HG03457 (cell line): ENCODE measurements around the gene SCTR.

Source experiments
- ATAC-seq: cut with Tn5 transposase; IDR thresholded peaks from one replicate; pipeline ENCODE4 v1.9.1; 2021; ENCODE audit warnings: moderate number of reproducible peaks; ENCODE audit not compliant: unreplicated experiment

The SCTR gene

DNA sequence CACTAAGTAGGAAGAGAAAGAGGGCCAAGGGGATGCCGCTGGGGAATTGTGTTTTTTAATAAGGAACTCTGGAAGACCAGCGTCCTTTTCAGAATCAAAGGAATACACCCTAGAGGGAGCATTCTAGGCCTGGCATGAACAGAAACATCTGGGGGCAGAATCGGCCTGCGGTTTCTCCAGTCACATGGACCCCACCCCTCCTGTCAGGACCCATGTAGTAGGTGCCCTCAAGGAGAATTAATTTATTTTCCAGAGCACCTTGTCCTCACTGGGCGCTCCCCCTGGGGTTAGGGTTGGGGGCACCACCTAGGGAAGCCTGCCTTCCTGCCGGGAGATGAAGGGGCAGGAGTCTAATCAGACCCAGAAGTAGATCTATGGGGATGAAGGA is 48.4 kb downstream of the SCTR start:
- ATAC-seq, result no peak

- ATAC-seq, result no peak
Observed at GRCh38 chr2:119475225-119475856, 48.9 kb downstream of the SCTR start.

DNA sequence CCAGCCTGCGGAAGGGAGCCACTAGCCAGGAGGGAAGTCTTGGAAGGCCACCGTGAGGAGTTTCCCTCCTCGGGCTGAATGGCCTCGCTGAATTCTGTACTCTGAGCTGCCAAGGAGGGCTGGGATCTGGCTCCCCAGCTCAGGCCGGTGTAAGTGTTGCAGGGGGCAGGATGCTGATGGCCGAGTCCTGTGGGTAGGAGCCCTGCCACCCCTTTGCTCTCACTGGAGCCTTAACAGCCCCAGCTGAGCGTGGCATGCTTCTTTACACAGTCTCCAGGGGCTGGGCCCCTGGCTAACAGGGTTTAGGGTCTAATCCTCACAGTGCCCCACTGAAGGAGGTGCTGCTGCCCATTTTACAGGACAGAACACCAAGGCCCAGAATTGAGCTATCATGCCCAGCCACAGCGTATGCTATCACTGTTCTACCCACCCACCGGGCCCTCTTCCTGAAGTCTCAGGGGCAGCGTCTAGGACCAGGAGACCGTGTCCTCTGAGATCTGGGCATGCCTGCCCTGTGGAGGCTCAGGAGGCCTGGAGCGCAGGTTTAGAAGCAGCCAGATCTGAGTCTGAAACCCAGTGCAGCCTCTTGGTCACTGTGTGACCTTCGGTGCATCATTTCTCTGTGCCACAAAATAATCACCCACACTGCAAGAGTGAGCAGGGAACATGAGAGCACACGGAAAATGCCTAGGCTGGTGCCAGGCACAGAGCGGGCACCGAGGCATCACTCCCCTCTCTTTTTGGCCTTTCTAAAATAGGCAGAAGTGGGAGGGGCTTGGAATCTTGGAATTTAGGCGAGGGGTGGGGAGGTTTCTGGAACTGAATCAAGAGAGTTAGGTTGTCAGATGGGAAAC is 49.7 kb downstream of the SCTR start:
- ATAC-seq, result no peak

GRCh38 chr2:119473621-119474370 is 50.5 kb downstream of the SCTR start:
- ATAC-seq, result no peak

DNA sequence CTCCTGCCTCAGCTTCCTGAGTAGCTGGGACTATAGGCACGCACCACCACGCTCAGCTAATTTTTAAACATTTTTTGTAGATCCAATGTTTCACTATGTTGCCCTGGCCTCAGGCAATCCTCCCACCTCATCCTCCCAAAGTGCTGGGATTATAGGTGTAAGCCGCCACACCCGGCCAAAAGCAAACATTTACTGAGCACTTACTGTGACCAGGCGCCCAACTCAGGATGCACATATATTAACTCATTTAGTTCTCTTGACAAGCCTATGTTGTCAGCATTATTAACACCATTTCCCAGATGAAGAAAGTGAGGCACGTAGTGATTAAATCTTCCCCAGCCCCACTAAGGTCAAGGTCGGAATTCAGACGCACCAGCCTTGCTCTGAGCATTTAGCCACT is 51.5 kb downstream of the SCTR start:
- ATAC-seq, result no peak

- no peak for ATAC-seq
Observed at GRCh38 chr2:119469661-119470297, 54.5 kb downstream of the SCTR start.

GRCh38 chr2:119469131-119469530 is 55.2 kb downstream of the SCTR start:
- ATAC-seq, result no peak

DNA sequence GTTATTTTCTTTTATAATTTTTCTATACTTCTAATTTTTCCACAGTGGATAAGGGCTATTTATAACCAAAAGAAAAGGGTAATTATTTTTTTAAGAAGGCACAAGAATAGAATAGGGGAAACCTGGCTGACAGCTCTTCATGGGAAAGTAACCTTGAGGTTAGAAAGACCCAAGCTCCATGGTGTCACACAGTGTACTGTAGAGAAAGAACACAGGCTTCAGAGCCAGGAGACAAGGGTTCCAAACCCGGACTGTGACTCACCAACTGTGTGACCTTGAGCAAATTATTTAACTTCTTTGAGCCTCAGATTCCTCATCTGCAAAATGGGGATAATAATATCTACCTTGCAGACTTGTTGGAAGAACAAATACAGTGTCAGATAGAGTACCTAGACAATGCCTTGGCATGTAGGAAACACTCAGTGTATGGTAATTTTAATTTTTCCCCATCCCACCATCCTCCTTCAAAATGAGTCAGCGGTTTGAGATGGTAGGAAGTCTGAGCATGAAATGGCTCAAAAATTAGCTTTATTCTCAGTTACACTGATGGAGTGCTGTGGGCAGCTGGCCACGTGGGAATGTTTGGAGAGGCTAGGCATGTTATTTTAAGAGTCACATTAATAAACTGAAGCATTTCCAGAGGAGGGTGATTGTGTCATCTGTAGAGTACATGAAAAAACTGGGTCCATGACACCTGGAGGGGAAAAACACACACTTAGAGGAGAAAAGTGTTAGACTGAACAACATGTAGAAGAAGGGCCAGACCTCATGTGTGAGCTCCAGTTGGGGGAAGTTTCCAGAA is 55.9 kb downstream of the SCTR start:
- no peak for ATAC-seq

DNA sequence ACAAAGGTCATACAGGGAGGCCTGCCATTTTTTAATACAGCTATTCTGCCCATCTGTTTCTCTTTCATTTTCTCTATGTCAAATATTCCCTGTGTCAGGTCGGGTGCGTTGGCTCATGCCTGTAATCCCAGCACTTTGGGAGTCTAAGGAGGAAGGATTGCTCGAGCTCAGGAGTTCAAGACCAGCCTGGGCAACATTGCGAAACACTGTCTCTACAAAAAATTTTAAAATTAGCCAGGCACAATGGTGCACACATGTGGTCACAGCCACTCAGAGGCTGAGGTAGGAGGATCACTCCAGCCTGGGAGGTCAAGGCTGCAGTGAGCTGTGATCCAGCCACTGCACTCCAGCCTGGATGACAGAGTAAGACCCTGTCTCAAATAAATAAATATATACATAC is 57.9 kb downstream of the SCTR start:
- no peak for ATAC-seq

GRCh38 chr2:119465687-119466086 is 58.6 kb downstream of the SCTR start:
- ATAC-seq, result no peak

DNA sequence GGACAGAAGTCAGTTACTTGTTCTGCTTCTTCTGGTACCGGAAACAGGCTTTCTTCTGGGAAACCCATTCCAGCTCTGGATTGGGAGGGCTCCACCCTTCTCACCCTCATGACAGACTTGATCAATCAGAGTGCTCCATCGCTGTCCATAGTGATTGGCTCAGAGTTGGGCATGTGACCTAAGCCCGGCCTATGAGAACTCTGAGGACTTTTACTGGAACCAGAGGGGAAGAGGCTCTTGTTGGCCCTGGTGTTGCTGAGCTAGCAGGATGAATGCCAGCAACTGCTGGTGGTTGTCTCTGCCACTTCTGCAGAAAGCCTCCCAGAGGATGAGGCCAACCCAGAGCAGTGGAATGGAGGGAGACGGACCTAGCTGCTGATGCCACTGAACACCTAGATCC is 59.3 kb downstream of the SCTR start:
- no peak for ATAC-seq

- no peak for ATAC-seq
Observed at GRCh38 chr2:119463990-119464389, 60.3 kb downstream of the SCTR start.

DNA sequence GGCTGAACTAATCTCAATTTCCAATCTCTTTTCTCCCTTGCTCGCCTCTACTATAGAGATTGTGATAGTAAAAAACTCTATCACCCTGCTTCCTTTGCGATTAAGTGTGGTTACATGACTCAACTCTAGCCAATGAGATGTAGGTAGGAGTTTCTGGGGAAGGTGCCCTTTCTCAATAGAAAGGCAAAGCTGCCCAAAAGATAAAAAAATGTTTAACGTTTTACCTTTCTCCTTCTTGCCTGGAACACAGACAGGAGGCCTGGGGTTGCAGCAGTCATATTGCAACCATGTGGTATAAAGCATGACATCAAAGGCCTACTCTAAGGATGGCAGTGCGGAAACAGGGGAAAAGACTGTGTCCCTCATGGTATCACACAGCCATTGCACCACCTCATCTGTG is 61.1 kb downstream of the SCTR start:
- no peak for ATAC-seq

GRCh38 chr2:119462574-119462973 is 61.7 kb downstream of the SCTR start:
- ATAC-seq, result no peak

- no peak for ATAC-seq
Observed at GRCh38 chr2:119461811-119462210, 62.5 kb downstream of the SCTR start.

GRCh38 chr2:119460076-119460475 is 64.2 kb downstream of the SCTR start:
- no peak for ATAC-seq

DNA sequence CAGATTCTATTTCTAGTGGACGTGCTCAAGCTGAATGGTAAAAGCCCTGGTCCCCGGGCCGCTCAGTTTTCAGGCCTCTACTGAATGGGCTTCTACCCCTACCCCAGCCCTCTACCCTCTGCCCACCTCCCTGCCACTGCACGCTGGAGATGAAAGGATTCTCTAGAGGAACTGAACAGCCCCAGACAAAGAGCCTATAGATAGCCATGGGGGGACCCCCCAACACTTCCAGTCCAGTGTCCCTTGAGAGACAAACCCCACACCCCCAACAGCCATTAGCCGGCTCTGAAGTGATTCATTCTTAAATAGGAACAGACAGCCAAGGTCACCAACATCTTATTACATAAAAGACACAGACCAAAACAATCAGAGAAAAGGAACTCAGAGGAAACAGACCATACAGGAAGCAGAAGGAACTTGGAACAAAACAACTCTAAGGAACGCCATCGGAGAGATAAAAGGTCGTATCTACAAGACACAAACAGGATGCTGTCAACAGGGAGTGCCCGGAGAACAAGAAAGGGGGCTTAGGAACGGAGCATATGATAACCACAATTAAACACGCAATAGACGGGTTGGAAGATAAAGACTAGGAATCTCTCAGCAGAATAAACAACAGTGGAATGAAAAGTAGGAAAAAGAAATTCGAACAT is 69.1 kb downstream of the SCTR start:
- ATAC-seq, result no peak

DNA sequence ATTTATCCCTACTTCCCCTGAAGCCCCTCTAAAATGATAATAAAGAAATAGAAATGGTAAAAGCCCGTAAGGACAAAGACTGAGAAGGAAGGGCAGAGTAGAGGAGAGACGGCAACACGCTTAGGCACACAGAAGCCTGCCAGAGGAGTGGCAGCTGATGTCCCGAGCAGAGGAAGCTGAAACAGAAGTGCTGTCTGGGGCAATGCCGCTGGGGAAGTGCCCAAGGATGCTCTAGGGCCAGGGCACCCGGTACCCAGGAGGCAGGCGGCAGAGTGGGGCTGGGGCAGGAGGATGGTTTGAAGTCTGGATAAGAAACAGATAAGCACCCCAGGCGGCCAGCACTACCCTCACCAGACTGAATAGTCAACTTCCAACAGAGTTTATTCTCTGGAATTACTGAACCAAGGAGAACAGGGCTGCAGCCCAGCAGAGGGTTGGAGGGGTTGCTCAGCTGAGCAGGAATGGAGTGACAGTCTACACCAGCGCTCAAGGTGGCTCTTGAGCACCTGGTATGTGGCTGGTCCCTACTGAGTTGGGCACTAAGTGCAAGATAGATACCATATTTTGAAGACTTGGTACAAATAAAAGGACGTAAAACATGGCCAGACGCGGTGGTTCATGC is 70.2 kb downstream of the SCTR start:
- ATAC-seq, result no peak

GRCh38 chr2:119451336-119452050 is 72.8 kb downstream of the SCTR start:
- no peak for ATAC-seq
